Stomach (tissue), 9 donors: Measurements from ENCODE around the gene VIPR2. TPM values are rescaled to one million over a fixed set of nuclear protein-coding genes. Genes with fewer than 3 reads are reported as not detected.

Experiments
- DNase-seq, 2 donors: peaks; one replicate each; pipeline versions ENCODE4 v3.0.0 to v3.0.0-alpha.2; 2013 to 2019
- H3K27ac ChIP-seq, 5 donors: fragments of 200-600 bp in 4 of 5; sonication (generic) in 4 of 5; one replicate each; pipeline ENCODE4 v1.5.1; 2013 to 2019; ENCODE audit warnings: mild to moderate bottlenecking in 1 of 5, moderate library complexity in 1 of 5
- H3K27me3 ChIP-seq, 3 donors: fragments of 200-600 bp; sonication (generic); one replicate each; pipeline ENCODE4 v1.5.1; 2017 to 2019; ENCODE audit warnings: mixed run types in 1 of 3
- H3K36me3 ChIP-seq, 4 donors: fragments of 200-600 bp; sonication (generic); 1 replicate in 3 of 4; 2 replicates in 1 of 4; pipeline ENCODE4 v1.5.1; 2016 to 2019
- H3K4me1 ChIP-seq, 4 donors: fragments of 200-600 bp; sonication (generic); one replicate each; pipeline ENCODE4 v1.5.1; 2016 to 2019
- H3K4me3 ChIP-seq, 4 donors: fragments of 200-600 bp; sonication (generic) in 3 of 4; one replicate each; pipeline ENCODE4 v1.5.1; 2016 to 2019; ENCODE audit warnings: mild to moderate bottlenecking in 1 of 4
- H3K9me3 ChIP-seq, 4 donors: fragments of 200-600 bp; sonication (generic); one replicate each; pipeline ENCODE4 v1.5.1; 2016 to 2019
- EP300 ChIP-seq: sonication (generic); formaldehyde crosslinking; IDR thresholded peaks from one replicate; pipeline ENCODE4 v1.6.1; 2017; ENCODE audit warnings: antibody characterized with exemption
- POLR2A ChIP-seq, 4 donors: fragments of 450-650 bp; IDR thresholded peaks; one replicate each; pipeline ENCODE4 v1.6.1; 2016; ENCODE audit warnings: antibody characterized with exemption in 4 of 4, control low read depth in 2 of 4, mild to moderate bottlenecking in 1 of 4, moderate library complexity in 1 of 4
- POLR2AphosphoS5 ChIP-seq, 3 donors: sonication (generic); formaldehyde crosslinking; IDR thresholded peaks; one replicate each; pipeline ENCODE4 v1.6.1; 2016; ENCODE audit warnings: antibody characterized with exemption in 3 of 3
- WGBS, 5 donors: extraction: QIAGEN DNeasy Blood & Tissue Kit in 3 of 5; methylation state at CpG; one replicate each; pipeline versions ENCODE4 v1.1.5 to v1.1.7; 2013 to 2018; 5-methylcytosine and 5-hydroxymethylcytosine counted together
- intact Hi-C: fragments of 100-400 bp; cut with DNase I; formaldehyde crosslinking; loops from one replicate; pipeline ENCODE4 v1.15.1; 2023; ENCODE audit warnings: low total_unique reads
- polyA plus RNA-seq, 3 donors: library from polyadenylated mRNA; stranded (reverse); fragments of 200-250 nt; gene quantifications; one replicate each; pipeline ENCODE4 v1.2.3, GENCODE V29; 2013
- total RNA-seq, 5 donors: library from RNA; depleted of rRNA; stranded (reverse); fragments of >200 nt; gene quantifications; one replicate each; pipeline versions ENCODE4 v1.1.0 to v1.2.3, GENCODE V29; 2014 to 2016
- TF ChIP-seq, protein P1 (sequence below), 7 experiments: fragments of 450-650 bp in 4 of 7; fragments of 200-600 bp in 3 of 7; sonication (generic) in 3 of 7; IDR thresholded peaks; one replicate each; pipeline ENCODE4 v1.5.1; 2016 to 2019; ENCODE audit warnings: antibody characterized with exemption in 7 of 7, control low read depth in 2 of 7, mild to moderate bottlenecking in 1 of 7
- donor health status: healthy with polysubstance abuse.
- donor health status: Bipolar disorder and iron deficiency.
- donor health status: healthy.

VIPR2 gene
- total and polyA plus RNA-seq, 8 donors = 1.2 to 25.4 (median 4.6) TPM

DNA sequence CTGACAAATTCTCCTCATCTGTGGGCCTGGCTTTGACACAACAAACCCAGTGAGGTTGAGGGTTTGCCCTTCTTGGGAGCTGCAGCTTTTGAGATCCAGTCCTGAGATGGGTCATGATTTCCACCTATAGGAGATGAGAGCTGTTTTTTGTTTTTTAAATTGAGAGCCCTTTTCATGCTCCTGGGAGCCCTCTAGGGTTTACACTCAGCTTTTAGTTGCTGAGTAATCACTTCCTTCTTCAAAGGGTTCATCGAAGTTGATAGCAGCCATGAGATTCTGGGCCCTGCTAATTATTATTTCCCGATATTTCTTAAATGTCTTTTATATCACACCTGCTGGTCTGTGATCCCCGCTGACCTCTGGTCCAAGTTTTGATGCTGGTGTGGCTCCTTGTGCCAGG lies 47.3 kb upstream of the VIPR2 start:
- intact Hi-C loops = no loop called here
- H3K36me3 ChIP-seq = no peaks in the 10 kb centered on the region
- H3K4me3 ChIP-seq = no peak overlapping the region
- no peak for DNase-seq
- peaks cover 0 to 8% (median under 1%) of the 10 kb centered on the region in 4 donors for H3K9me3 ChIP-seq
- H3K4me1 ChIP-seq = peaks cover 0 to 14% (median 7%) of the 10 kb centered on the region in 4 donors
- 77 to 88% (median 83%) methylated on average over 3 of the region's 3 CpGs for WGBS, 5 donors
- no peak overlapping the region for H3K27ac ChIP-seq
- TF ChIP-seq, protein P1, sequence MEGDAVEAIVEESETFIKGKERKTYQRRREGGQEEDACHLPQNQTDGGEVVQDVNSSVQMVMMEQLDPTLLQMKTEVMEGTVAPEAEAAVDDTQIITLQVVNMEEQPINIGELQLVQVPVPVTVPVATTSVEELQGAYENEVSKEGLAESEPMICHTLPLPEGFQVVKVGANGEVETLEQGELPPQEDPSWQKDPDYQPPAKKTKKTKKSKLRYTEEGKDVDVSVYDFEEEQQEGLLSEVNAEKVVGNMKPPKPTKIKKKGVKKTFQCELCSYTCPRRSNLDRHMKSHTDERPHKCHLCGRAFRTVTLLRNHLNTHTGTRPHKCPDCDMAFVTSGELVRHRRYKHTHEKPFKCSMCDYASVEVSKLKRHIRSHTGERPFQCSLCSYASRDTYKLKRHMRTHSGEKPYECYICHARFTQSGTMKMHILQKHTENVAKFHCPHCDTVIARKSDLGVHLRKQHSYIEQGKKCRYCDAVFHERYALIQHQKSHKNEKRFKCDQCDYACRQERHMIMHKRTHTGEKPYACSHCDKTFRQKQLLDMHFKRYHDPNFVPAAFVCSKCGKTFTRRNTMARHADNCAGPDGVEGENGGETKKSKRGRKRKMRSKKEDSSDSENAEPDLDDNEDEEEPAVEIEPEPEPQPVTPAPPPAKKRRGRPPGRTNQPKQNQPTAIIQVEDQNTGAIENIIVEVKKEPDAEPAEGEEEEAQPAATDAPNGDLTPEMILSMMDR (IDR thresholded peaks at IDR 0.05) = no peak
- TF ChIP-seq POLR2AphosphoS5 (IDR thresholded peaks at IDR 0.05) = no peak
- no peaks in the 10 kb centered on the region for H3K27me3 ChIP-seq

DNA sequence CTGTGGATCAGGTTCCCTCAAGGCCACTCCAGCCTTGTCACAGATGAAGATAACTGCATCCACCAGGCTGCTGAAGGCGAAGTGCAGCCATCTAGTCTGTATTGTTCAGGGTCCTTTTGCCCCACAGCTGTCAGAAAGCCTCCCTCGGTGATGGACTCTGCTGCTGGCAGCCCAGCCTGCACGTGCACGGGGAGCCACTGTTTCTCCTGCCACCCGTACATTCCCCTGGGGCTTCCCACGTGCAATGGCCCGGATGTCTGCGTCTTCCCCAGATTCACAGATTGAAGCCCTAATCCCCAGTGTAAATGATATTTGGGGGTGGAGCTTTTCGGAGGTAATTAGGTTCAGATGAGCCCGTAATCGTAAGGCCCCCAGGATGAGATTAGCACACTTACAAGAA lies 46.6 kb upstream of the VIPR2 start:
- no peaks in the 10 kb centered on the region for H3K36me3 ChIP-seq
- intact Hi-C loops = no loop called here
- no peaks in the 10 kb centered on the region for H3K27me3 ChIP-seq
- H3K27ac ChIP-seq = no peak overlapping the region
- peaks cover 0 to 8% (median 2%) of the 10 kb centered on the region in 4 donors for H3K9me3 ChIP-seq
- DNase-seq = no peak
- no peak for TF ChIP-seq POLR2A (IDR thresholded peaks at IDR 0.05)
- TF ChIP-seq POLR2AphosphoS5 (IDR thresholded peaks at IDR 0.05) = no peak
- no peak for TF ChIP-seq EP300
- TF ChIP-seq, protein P1 (IDR thresholded peaks at IDR 0.05) = no peak
- no peak overlapping the region for H3K4me3 ChIP-seq
- peaks cover 0 to 6% (median 3%) of the 10 kb centered on the region in 4 donors for H3K4me1 ChIP-seq
- WGBS, 5 donors = 72 to 83% (median 77%) methylated on average over 11 of the region's 11 CpGs

DNA sequence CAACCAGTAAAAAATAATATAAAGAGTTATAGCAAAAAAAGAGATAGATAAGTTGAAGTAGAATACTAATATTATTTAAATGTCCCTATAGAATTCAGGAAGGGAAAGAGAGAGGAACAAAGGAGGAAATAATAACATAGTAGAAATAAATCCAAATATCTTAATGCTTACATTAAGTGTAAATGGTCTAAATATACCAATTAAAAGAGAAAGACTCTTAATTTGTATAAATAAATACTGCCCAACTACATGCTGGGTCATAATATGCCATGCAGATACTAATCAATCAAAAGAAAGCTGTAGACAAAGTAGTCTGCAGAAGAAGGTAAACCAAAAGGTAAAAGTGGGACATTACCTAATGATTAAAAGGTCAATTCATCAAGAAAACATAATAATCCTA lies 43.3 kb upstream of the VIPR2 start:
- H3K4me1 ChIP-seq = no peaks in the 10 kb centered on the region
- no peak overlapping the region for H3K27ac ChIP-seq
- H3K9me3 ChIP-seq = peaks cover 0 to 8% (median 4%) of the 10 kb centered on the region in 4 donors
- no peak overlapping the region for H3K4me3 ChIP-seq
- no peak for DNase-seq
- no peak for TF ChIP-seq POLR2A (IDR thresholded peaks at IDR 0.05)
- TF ChIP-seq POLR2AphosphoS5 (IDR thresholded peaks at IDR 0.05) = no peak
- no peak for TF ChIP-seq EP300
- TF ChIP-seq, protein P1 (IDR thresholded peaks at IDR 0.05) = no peak
- H3K36me3 ChIP-seq = no peaks in the 10 kb centered on the region
- H3K27me3 ChIP-seq = no peaks in the 10 kb centered on the region
- intact Hi-C loops = no loop called here

DNA sequence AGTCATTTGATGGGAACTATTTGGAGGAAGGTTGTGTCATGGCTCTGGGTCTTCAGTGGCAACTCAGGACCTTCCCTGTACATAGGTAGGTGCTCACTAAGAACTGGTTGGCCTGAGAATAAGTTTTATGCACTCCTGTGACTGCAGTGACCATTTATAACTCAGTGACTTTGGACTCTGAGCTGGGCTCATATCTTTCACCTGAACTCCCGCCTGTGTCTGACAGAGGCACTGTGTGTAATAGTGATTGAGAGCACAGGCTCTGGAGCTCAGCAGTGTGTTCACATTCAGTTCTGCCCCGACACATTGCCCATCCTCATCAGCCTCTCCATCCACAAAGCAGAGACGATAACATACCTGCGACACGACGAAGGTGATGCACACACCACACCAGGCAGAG lies 34.6 kb upstream of the VIPR2 start:
- intact Hi-C loops = no loop called here
- Histone ChIP-seq H3K4me3 (no peak overlapping the region), H3K27me3 (no peaks in the 10 kb centered on the region), H3K9me3 (peaks cover 0 to 5% (median 2%) of the 10 kb centered on the region in 4 donors), H3K36me3 (no peaks in the 10 kb centered on the region), H3K4me1 (no peaks in the 10 kb centered on the region), H3K27ac (no peak overlapping the region)
- TF ChIP-seq, protein P1 (IDR thresholded peaks at IDR 0.05) = no peak
- TF ChIP-seq EP300 = no peak
- no peak for TF ChIP-seq POLR2AphosphoS5 (IDR thresholded peaks at IDR 0.05)
- no peak for TF ChIP-seq POLR2A (IDR thresholded peaks at IDR 0.05)
- 80 to 95% (median 87%) methylated on average over 6 of the region's 6 CpGs for WGBS, 5 donors
- no peak for DNase-seq
